CD4-positive, alpha-beta T cell treated with Interleukin-21 for 1 hour (primary cell): ENCODE data around the gene CGB3.
"Not testable (repeated sequence)": the region's sequence is repeated elsewhere in the genome, so short reads cannot be mapped to it uniquely, and the experiment has no call there.

Experiments
- DNase-seq: peaks from one replicate; pipeline ENCODE4 v3.0.0-alpha.2; 2020

The CGB3 gene

GRCh38 chr19:49042177-49042576 is 18.0 kb upstream of the CGB3 start:
- no peak for DNase-seq

DNA sequence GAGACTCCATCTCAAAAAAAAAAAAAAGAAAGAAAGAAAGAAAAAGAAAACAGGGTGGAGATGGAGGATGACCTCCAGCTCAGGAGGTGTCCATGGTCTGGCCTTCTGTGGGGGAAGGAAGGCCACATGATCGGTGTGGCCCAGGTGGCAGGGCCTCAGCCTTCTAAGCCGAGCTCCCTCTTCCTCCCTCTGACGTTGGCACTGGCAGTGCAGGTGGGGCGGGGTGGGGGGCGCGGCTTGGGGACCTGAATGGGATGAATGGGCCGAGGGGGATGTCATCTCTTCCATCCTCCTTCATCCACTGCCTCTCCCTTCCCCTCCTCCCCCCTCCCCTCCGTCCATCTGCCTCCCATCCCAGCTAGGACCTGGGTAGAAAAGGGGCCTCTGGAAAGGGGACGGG is 15.6 kb upstream of the CGB3 start:
- not testable (repeated sequence) for DNase-seq

DNA sequence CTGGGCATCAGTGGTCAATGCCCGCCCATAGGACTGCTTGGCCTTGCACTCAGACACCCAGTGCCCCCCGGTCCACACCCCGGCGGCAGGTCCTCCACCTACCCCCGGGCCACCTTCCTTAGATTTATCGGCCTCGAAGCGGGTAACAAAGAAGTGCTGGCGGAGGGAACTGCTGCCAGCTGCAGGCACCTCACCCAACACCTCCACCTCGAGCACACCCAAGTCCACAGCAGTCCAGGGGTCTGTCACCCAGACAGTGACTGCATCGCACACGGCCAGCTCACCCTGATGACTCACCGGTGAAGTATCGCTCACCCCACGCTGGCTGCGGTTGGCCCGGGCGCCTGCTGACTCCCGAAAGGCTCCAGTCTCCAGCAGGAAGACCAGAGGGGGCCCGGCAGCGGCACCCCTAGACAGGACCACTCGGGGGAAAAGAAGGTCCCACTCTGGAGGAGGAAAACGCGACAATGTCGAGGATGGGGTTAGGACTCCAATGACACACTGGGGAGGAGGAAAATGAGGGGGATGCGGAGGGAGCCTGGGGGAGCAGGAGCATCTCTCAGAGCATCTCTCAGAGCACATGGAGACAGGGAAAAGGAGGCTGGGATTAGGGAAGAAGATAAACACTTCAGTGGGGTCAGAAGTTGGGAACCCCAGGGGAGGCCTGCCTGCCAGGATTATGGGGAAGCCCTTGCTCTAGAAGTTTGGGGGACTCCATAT is 14.6 kb upstream of the CGB3 start:
- DNase-seq, result not testable (repeated sequence)

DNA sequence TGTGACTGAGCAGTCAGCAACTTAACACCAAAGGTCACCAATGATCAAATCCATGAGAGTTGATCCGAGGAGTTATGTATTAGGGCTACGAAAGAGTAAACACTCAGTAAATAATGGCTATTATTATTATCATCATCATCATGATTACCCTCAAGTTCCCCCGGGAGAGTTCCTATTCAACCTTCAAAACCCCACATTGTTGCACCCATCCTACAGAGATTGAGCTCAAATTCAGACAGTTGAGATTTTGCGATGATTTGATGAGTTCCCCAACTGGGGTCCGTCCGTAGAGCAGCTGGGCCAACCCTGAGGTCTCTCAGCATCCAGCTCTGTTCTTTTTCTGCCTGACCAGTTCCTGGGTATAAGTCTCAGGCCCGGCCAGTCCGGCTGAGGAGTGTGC is 14.0 kb upstream of the CGB3 start:
- DNase-seq, result not testable (repeated sequence)

DNA sequence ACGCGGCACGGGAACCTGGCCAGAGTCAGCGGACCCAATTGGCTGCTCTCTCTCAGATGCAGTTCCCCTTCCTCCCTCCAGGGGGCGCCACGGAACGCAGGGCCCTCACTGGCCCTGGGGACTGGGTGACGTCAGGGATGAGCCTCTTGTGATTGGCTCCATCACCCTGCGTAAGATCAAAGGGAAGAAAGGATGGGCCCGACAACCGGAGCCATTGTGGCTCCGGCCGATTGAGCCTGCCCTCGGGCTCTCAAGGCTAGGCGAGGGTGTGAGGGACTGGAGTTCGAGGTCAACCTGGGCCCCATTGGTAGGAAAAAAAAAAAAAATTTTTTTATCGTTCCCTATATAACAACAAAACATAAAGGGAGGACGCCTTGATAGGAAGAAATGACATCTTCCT is 12.7 kb upstream of the CGB3 start, which contains the start of gene CGB1:
Gene CGB1 (minus strand): TSS at position 81 of the 400 bp plus-strand sequence. CDS start 184 bp downstream, outside the sequence.
- DNase-seq, result not testable (repeated sequence)

GRCh38 chr19:49031642-49032301 is 7.6 kb upstream of the CGB3 start, which contains the start of gene CGB2:
Gene CGB2, plus strand, starts transcription at chr19:49031890. Its CDS starts 206 bp downstream, at chr19:49032096.
- DNase-seq, result peak; percentile 60

- not testable (repeated sequence) for DNase-seq
These were observed 6.2 kb upstream of the CGB3 start for GRCh38 chr19:49030323-49030722.

GRCh38 chr19:49029749-49030148 is 5.6 kb upstream of the CGB3 start:
- not testable (repeated sequence) for DNase-seq

DNA sequence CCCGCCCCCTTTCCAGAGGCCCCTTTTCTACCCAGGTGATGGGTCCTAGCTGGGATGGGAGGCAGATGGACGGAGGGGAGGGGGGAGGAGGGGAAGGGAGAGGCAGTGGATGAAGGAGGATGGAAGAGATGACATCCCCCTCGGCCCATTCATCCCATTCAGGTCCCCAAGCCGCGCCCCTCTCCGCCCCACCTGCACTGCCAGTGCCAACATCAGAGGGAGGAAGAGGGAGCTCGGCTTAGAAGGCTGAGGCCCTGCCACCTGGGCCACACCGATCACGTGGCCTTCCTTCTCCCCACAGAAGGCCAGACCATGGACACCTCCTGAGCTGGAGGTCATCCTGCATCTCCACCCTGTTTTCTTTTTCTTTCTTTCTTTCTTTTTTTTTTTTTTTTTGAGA is 4.6 kb upstream of the CGB3 start:
- not testable (repeated sequence) for DNase-seq

DNA sequence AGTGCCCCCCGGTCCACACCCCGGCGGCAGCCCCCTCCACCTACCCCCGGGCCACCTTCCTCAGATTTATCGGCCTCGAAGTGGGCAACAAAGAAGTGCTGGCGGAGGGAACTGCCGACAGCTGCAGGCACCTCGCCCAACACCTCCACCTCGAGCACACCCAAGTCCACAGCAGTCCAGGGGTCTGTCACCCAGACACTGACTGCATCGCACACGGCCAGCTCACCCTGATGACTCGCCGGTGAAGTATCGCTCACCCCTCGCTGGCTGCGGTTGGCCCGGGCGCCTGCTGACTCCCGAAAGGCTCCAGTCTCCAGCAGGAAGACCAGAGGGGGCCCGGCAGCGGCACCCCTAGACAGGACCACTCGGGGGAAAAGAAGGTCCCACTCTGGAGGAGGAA is 1.5 kb upstream of the CGB3 start:
- not testable (repeated sequence) for DNase-seq

DNA sequence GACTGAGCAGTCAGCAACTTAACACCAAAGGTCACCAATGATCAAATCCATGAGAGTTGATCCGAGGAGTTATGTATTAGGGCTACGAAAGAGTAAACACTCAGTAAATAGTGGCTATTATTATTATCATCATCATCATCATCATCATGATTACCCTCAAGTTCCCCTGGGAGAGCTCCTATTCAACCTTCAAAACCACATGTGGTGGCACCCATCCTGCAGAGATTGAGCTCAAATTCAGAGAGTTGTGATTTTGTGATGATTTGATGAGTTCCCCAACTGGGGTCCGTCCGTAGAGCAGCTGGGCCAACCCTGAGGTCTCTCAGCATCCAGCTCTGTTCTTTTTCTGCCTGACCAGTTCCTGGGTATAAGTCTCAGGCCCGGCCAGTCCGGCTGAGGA is 955 bp upstream of the CGB3 start:
- not testable (repeated sequence) for DNase-seq

DNA sequence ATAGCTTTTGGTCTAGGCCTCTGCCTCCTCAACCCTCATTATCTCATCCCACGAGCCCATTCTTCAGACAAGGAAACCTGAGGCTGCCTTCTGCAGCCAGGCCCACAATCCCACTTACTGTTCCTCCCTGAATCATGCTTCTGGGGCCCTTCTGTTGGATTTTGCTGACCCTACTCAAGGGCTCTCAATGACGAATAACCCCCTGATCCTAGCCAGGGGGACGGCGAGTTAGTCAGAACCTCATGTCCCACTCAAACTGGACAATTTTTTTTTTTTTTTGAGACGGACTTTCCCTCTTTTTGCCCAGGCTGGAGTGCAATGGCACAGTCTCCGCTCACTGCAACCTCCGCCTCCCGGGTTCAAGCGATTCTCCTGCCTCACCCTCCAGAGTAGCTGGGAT is 2.0 kb downstream of the CGB3 start:
- DNase-seq, result no peak

DNA sequence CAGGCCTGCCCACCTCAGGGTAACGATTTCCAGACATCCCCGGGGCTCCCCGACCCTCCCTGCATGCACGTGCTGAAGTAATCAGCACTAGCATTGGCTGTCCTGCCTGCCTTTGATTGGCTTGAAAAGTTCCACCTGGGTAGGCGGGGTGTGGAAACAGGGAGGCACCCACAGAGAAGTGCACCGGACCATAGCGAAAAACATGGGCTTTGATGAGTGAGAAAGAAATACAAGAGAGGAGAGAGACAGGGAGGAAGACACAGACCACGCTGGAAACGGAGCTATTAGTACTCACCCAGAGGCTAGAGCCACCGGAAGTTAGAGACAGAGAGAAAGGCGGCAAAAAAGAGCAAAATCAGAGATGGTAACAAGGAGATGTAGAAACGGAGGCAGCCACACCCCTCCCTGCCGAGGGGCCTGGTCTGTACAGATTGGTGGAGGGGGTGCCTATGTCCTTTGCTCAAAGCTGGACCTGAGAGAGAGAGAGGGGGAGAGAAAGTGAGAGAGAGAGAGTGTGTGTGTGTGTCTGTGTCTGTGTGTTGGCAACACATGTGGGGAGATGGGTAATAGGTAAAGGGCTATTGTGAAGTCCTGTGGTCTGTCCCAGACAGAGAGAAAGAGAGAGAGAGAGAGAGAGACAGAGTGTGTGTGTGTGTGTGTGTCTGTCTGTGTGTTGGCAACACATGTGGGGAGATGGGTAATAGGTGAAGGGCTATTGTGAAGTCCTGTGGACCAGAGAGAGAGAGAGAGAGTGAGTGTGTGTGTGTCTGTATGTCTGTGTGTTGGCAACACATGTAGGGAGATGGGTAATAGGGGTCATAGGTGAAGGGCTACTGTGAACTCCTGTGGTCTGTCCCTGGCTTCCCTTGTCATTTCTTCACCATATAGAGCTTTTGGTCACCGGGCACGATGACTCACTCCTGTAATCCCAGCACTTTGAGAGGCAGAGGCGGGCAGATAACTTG is 2.9 kb downstream of the CGB3 start:
- DNase-seq, result no peak

DNA sequence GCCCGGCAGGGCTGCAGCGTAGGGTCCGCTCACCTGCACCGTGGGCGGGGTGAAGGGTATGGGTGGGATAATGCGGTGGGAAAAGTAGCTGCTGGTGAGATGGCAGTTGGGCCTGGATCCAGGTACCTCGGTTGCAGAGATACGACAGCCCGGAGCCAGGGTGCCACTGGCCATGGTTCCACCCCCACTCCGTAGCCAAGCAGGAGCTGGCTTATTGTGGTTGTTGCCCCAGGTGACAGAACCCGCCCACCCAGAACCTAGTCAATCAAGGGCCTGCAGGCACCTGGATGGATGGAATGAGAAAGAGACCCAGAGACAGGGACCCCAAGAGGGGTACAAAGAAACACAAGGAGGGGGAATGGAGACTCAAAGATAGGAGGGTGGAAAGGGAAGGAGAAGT is 3.8 kb downstream of the CGB3 start:
- DNase-seq, result no peak

- DNase-seq, result peak; percentile 71
These were observed 4.7 kb downstream of the CGB3 start for GRCh38 chr19:49019242-49019932.

- peak; percentile 33 for DNase-seq
These were observed 5.5 kb downstream of the CGB3 start for GRCh38 chr19:49018388-49019241.

GRCh38 chr19:49017666-49018351 is 6.3 kb downstream of the CGB3 start:
- peak; percentile 73 for DNase-seq

GRCh38 chr19:49017041-49017665 is 7.0 kb downstream of the CGB3 start, which contains the start of gene LHB:
Gene LHB, minus strand, starts transcription at chr19:49017091. Its CDS starts 10 bp downstream, at chr19:49017081.
- no peak for DNase-seq

DNA sequence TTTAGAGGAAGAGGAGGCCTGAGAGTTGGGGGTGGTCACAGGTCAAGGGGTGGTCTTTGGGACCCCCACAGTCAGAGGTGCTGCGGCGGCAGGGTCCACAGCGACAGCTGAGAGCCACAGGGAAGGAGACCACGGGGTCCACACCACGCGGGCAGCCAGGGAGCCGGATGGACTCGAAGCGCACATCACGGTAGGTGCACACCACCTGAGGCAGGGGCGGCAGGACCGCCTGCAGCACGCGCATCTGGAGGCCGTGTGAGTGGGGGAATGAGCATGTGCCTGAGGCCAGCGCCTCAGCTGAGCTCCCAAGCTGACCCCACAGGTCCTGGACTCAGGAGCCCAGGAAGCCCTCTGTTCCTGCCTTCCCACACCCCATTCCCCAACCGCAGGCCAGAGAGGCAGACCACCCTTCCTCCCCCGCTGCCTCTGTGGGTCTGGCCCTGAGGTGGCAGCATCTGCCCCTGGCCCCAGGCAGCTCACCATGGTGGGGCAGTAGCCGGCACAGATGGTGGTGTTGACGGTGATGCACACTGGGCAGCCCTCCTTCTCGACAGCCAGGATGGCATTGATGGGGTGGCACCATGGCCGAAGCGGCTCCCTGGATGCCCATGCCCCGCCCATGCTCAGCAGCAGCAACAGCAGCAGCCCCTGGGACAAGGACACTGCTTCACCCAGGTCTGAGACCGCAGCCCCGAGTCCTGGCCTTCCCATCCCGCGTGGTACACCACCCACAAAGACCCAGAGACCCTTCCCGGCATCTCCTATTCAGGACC is 7.9 kb downstream of the CGB3 start:
- DNase-seq, result no peak
